Ovary (tissue), 3 donors: ENCODE data around the gene ANKH.

Experiments
- EP300 ChIP-seq: sonication (generic); formaldehyde crosslinking; IDR thresholded peaks from one replicate; pipeline ENCODE4 v1.6.1; 2017; ENCODE audit warnings: antibody characterized with exemption
- POLR2A ChIP-seq: fragments of 450-650 bp; IDR thresholded peaks from one replicate; pipeline ENCODE4 v1.6.1; 2017; ENCODE audit warnings: antibody characterized with exemption, mild to moderate bottlenecking, moderate library complexity
- TF ChIP-seq, protein P1 (sequence below), 3 donors: fragments of 450-650 bp in 2 of 3; fragments of 200-600 bp in 1 of 3; IDR thresholded peaks; one replicate each; pipeline versions ENCODE4 v1.5.1 to v1.8.0; 2016 to 2022; ENCODE audit warnings: antibody characterized with exemption in 3 of 3, mild to moderate bottlenecking in 1 of 3
- donor health status: DM: no; HTN: no; CAD: no.

DNA sequence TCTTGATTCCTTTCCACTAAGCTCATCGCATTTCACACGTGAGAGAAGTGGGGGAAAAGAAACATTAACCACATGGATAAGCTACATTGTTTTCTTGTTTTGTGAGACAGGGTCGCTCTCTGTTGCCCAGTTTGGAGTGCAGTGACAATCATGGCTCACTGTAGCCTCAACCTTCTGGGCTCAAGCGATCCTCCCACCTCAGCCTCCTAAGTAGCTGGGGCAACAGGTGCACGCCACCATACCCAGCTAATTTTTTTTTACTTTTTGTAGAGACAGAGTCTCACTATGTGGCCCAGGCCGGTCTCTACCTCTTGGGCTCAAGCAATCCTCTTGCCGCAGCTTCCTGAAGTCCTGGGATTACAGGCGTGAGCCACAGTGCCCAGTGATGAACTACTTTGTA, 204.3 kb downstream of the ANKH start:
- TF ChIP-seq, protein P1, sequence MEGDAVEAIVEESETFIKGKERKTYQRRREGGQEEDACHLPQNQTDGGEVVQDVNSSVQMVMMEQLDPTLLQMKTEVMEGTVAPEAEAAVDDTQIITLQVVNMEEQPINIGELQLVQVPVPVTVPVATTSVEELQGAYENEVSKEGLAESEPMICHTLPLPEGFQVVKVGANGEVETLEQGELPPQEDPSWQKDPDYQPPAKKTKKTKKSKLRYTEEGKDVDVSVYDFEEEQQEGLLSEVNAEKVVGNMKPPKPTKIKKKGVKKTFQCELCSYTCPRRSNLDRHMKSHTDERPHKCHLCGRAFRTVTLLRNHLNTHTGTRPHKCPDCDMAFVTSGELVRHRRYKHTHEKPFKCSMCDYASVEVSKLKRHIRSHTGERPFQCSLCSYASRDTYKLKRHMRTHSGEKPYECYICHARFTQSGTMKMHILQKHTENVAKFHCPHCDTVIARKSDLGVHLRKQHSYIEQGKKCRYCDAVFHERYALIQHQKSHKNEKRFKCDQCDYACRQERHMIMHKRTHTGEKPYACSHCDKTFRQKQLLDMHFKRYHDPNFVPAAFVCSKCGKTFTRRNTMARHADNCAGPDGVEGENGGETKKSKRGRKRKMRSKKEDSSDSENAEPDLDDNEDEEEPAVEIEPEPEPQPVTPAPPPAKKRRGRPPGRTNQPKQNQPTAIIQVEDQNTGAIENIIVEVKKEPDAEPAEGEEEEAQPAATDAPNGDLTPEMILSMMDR (IDR thresholded peaks at IDR 0.05) = no peak
- TF ChIP-seq EP300 (no peak), POLR2A (no peak)
